Activated naive CD4-positive, alpha-beta T cell treated with Interleukin-2 at 50 U/mL for 16 hours (primary cell): ENCODE results near the gene DAZAP1.
"Not testable (repeated sequence)": the region's sequence is repeated elsewhere in the genome, so short reads cannot be mapped to it uniquely, and the experiment has no call there.

Source experiments
- DNase-seq: peaks from one replicate; pipeline ENCODE4 v3.0.0-alpha.2; 2020

The DAZAP1 gene

DNA sequence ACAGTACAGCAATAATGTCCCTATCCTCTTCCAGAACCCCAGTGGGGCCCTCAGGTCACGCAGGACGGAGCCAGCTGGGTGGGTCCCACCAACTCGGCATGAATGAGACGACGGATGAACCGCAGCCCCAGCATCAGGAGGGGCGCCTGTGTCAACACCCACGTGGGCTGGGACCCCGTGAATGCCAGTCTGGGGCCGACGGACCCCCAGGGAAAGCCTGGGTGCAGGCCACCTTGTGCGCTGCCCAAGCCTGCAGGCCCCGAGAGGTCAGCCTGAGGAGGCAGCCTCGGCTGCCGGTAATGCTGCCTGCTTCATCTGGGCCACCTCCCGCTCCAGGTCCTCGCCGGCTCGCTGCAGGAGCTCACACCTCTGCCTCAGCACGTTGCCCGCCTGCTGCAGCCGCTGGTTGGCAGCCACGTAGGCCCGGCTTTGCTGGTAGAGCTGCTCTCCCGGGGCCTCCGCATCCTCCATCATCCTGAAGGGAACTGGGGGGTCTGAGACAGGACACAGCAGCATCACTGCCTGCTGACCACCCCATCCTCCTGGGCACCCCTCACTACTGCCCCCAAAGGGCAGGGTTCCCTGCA, 67.5 kb downstream of the DAZAP1 start:
- DNase-seq, result no peak

DNA sequence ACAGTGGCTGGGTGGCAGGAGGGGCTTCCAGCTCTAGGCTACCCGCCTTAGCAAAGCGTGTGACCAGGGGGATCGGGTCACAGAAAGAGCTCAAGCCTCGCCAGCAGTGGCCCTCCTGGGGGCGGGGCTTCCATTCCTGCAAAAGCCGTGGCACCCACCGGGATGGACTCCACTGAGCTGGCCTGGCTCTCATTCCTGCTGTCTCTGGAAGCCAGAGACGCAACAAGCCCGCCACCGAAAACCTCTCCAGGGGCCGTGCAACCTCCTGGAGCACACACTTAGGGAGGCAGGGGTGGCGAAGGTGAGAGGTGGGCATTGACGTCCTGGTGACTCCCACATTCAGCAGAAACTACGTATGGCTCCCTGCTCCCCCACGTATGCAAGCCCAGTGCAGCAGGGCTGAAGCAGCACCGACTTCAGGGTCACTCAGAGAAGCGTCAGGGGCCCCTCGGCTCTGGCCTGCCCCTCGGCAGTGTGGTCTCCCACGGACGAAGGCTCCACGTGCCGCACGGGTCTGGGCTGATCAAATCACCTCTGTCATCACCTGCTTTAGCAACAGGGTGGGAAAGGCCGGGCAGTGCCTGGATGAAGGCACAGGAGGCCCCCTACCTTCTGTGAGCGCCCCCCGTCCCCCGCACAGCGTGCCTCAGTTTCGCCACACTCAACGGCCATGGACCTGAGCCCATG, 68.5 kb downstream of the DAZAP1 start:
- no peak for DNase-seq

DNA sequence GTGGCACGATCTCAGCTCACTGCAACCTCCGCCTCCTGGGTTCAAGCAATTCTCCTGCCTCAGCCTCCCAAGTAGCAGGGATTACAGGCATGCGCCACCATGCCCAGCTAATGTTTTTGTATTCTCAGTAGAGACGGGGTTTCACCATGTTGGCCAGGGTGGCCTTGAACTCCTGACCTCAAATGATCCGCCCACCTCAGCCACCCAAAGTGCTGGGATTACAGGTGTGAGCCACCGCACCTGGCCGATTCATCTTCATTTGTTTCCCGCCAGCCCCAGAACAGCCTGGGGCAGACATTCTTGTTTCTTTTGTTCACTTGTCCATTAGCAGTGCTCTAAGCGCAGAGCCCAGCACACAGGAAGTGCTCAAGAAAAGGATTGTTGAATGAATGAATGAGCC, 69.7 kb downstream of the DAZAP1 start:
- DNase-seq, result not testable (repeated sequence)

DNA sequence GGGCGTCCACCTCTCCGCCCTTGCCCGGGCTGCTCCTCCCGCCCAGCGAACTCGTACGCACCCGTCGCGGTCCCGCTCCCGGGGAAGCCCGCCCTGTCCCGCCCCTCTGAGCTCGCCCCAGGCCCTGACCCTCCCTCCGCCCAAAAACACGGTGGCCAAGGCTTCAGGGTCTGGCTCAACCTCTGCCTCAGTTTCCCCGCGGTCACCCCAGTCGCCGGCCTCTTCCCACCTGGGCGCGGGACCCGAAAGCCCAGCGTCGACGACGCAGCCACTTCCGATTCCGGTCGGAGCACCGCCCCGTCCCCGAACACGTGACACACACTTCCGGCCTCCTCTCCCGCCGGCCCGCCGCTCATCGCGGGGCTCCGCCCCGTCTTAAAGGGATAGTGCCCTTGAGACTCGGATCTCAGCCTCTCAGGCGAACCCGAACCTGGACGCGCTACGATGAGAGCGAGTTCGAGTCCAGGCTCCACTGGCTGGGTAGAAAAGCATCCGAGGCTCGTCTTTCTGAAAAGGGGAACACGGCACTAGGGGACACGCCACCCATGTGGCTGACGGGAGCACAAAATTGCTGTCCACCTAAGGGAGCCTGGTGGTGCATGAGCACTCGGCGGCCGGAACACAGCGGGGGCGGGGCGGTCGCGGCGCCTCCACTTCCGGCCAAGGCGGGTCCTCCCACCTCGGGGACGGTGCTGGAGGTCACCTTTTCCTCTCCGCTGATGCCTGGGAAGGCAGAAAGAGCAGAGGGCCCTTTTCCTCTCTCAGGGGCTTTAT, 71.7 kb downstream of the DAZAP1 start, which contains the start of gene C19orf25:
C19orf25 (minus strand) TSS at position 282 of the 774 bp plus-strand sequence. CDS start 312 bp downstream, outside the sequence.
- peak; percentile 94 for DNase-seq

DNA sequence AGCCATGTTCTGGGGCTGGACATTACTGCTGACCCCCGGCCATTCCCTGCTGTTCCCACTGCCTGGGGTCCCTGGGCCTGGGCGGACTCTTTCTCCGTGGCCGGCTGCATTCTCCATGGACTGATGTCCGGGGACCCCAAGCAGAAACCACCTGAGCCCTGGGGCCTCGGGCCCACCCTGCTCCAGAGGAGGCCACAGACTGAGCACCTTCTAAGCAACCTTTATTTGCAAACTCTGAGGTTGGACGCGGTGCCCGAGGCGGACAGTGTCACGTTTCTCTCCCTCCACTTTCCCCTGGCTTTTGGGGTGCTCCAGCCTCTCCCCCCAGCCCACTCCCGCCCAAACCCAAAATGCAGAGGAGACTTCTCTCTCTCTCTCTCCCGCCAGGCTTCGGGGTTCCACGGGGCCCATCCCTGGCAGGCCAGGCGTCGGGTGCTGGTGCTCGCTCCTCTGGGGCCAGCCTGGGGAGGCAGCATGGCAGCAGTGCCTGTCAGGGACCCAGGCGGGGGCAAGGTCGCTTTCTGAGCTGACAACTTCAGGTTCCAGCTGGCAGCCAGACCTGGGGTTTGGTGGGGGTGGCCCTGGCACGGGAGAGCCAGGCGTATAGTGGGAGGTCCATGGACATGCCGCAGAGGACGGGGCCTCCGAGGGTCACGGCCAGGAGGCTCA, 74.0 kb downstream of the DAZAP1 start:
- no peak for DNase-seq

DNA sequence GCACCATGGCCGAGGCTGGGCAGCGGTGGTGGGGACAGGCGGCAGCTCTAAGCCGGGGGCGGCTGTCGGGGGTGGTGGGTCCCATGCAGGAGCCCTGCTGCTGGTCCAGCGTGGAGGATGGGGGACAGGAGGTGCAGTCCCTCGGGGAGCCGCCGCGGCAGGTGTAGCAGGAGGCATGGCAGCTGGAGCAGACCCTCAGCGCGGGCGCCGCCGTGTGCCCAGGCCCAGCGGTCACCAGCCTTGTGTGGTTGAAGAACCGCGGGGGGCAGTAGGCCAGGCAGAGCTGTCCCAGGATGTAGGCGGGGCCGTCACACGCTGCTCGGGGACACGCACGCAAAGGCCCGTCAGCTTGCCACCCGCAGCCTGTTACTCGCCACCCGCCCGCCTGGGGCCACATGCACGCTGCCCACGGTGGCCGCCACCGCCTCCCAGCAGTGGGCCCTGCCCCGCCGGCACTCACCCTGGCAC, 74.5 kb downstream of the DAZAP1 start:
- no peak for DNase-seq

DNA sequence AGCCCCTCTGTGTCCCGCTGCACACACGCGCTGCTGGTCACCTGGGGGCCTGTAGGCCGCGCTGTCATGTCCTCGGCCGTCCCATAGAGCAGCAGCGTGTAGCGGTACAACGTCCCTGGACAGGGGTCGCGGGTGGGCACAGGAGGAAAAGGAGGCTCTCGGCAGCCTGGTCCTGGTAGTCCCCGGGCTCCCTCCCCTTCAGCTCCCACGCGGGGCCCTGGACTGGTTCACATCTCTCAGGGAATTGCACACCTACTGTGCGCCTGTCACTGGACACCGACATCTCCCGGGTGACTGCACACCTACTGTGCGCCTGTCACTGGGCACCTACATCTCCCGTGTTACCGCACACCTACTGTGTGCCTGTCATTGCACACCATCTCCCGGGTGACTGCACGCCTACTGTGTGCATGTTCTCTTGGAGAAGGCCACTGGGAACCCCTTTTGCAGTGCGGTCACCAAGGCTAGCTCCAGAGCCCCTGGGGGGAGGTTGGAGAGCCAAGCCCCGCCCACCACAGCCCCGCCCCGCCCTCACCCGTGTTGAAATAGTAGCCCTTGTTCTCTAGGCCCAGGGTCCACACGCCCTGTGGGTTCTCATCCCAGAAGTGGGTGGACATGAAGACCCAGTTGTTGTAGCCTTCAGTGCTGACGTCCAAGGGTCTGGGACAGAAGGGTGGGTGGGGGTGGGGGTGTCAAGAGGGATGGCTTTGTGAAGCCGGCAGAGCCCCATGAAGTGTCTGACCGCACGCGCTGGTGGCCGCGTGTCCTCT, 75.2 kb downstream of the DAZAP1 start:
- DNase-seq, result no peak

DNA sequence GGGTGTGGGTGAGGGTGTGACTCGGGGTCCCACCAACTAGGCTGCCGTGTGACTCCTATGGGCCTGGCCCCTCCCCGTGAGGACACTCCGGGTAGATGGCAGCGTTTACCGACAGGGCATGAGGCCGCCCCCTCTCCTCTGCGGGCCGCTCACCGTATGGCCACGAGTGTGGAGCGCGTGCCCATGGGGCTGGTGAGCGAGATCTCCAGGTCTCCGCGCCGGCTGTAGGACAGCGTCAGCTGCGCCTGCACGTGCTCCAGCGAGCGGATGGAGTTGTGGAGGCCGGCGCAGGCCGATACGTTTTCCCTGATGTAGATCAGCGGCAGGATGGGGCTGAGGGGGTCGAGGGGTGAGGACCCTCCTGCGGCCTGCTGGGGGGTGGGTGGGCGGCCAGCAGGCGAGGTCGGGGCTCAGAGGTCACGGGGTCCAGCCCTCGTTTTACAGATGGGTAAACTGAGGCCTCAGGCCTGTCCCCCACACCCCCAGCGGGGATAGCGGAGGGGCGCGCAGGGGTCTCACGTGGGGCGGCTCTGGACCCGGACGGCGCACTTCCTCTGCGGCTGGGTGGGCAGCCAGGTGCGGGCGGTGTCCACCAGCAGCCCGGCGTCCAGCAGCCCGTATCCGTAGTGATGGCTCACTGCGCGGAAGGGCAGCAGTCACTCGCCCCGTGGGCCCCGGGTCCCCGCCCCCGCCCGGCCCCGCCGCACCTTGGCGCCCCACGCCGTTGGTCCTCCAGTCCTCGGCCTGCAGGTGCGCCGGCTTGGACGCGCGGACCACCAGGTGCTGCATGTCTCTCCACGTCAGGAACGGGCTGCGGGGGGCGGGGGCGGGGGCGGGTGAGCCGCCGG, 76.0 kb downstream of the DAZAP1 start:
- no peak for DNase-seq

DNA sequence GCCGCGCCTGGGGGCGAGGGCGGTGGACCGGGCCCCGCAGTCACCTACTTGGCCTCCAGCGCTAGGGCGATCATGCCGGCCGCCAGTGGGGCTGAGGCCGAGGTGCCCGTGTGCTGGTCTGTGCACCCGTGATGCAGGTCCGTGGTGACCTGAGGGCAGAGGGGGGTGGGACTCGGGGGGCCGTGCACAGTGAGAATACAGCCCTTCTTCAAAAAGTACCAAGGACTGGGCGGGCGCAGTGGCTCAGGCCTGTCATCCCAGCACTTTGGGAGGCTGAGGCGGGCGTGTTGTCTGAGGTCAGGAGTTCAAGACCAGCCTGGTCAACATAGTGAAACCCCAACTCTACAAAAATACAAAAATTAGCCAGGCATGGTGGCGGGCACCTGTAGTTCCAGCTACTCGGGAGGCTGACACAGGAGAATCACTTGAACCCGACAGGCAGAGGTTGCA, 76.6 kb downstream of the DAZAP1 start:
- DNase-seq, result no peak
